HG03064 (cell line): ENCODE results near the gene LARGE2.

Experiments
- ATAC-seq: cut with Tn5 transposase; IDR thresholded peaks from one replicate; pipeline ENCODE4 v1.9.1; 2021; ENCODE audit warnings: low read depth; ENCODE audit not compliant: unreplicated experiment

LARGE2 gene

GRCh38 chr11:45948356-45948755 is 25.9 kb downstream of the LARGE2 start:
- no peak for ATAC-seq

- no peak for ATAC-seq
Measured at GRCh38 chr11:45949992-45950407, 27.5 kb downstream of the LARGE2 start.

- ATAC-seq, result no peak
Measured at GRCh38 chr11:45959851-45960250, 37.4 kb downstream of the LARGE2 start.

- ATAC-seq, result no peak
Measured at GRCh38 chr11:45960387-45961095, 38.1 kb downstream of the LARGE2 start.

GRCh38 chr11:45961751-45962240 is 39.3 kb downstream of the LARGE2 start:
- ATAC-seq, result no peak

GRCh38 chr11:45964911-45965389 is 42.5 kb downstream of the LARGE2 start:
- no peak for ATAC-seq

- no peak for ATAC-seq
Measured at GRCh38 chr11:45967506-45967905, 45.0 kb downstream of the LARGE2 start.

GRCh38 chr11:45968901-45969300 is 46.4 kb downstream of the LARGE2 start:
- no peak for ATAC-seq

GRCh38 chr11:45973601-45974000 is 51.1 kb downstream of the LARGE2 start:
- no peak for ATAC-seq

- ATAC-seq, result no peak
Measured at GRCh38 chr11:45974806-45975205, 52.4 kb downstream of the LARGE2 start.
